ENCODE data around the gene ADAMTS17. TPM values are rescaled to one million over a fixed set of nuclear protein-coding genes. Genes with fewer than 3 reads are reported as not detected.

The ADAMTS17 gene
- total RNA-seq, 1 experiment from 2014 or later: 4.2 TPM

GRCh38 chr15:99956022-99956775 lies 385.6 kb downstream of the ADAMTS17 start:
- TF ChIP-seq EZH2phosphoT487 (IDR thresholded peaks at IDR 0.05; ENCODE audit: borderline replicate concordance) (no peak), REST (IDR thresholded peaks at IDR 0.05; ENCODE audit: low read depth) (no peak), ZFX (IDR thresholded peaks at IDR 0.05) (no peak), SRF (IDR thresholded peaks at IDR 0.05; ENCODE audit: low read depth) (no peak), ZNF274 (IDR thresholded peaks at IDR 0.05; ENCODE audit: low read depth, low read length) (no peak), RAD21 (IDR thresholded peaks at IDR 0.05; ENCODE audit: low read depth) (no peak), SP1 (IDR thresholded peaks at IDR 0.05; ENCODE audit: low read depth) (no peak), ATF3 (IDR thresholded peaks at IDR 0.05) (no peak), FOSL1 (IDR thresholded peaks at IDR 0.05; ENCODE audit: low read depth) (no peak), JUND (IDR thresholded peaks at IDR 0.05) (no peak), ELF1 (IDR thresholded peaks at IDR 0.05; ENCODE audit: borderline replicate concordance, low read depth) (no peak), CEBPB (IDR thresholded peaks at IDR 0.05; ENCODE audit: low read depth) (no peak), CTCF (IDR thresholded peaks at IDR 0.05 in 2 of 3, conservative IDR thresholded peaks at IDR 0.05 in 1 of 3; ENCODE audit: borderline replicate concordance in 1 of 3, insufficient read depth in 1 of 3, low read depth in 2 of 3, low read length in 2 of 3) (no peak), EZH2 (IDR thresholded peaks at IDR 0.05) (no peak), SIN3A (IDR thresholded peaks at IDR 0.05; ENCODE audit: low read depth) (no peak), CBX3 (IDR thresholded peaks at IDR 0.05; ENCODE audit: low read depth) (no peak)
- no peaks in the 10 kb centered on the region for H3K79me2 ChIP-seq (ENCODE audit: insufficient read depth, low read length)
- H2AFZ ChIP-seq (ENCODE audit: low read depth, low read length, poor library complexity, severe bottlenecking): no peak overlapping the region
- no TSS peak for BruUV-seq (replicated peaks)
- no peaks in the 10 kb centered on the region for H3K36me3 ChIP-seq (ENCODE audit: control insufficient read depth in 1 of 2, insufficient read depth in 2 of 2, low read length in 2 of 2)
- no peak overlapping the region for H3K4me3 ChIP-seq (replicated peaks in 1 of 2; ENCODE audit: low read depth in 1 of 2, low read length in 2 of 2)
- ChIA-PET POLR2A (no interaction called here), RAD21 (ENCODE audit: low non-redundant PET in 1 of 2, low total read pairs in 2 of 2, uncharacterized antibody in 2 of 2, unreplicated experiment in 2 of 2) (no interaction called here), CTCF (no interaction called here)
- H3K4me1 ChIP-seq (ENCODE audit: control insufficient read depth in 1 of 2, insufficient read depth in 2 of 2, low read length in 2 of 2): no peaks in the 10 kb centered on the region
- H3K9me2 ChIP-seq (ENCODE audit: insufficient read depth): no peaks in the 10 kb centered on the region
- intact Hi-C loops (cut with micrococcal nuclease): no loop called here
- no peaks in the 10 kb centered on the region for H4K20me1 ChIP-seq (ENCODE audit: insufficient read depth)
- H3K9me3 ChIP-seq (ENCODE audit: control insufficient read depth in 1 of 2, insufficient read depth in 1 of 2, low read depth in 1 of 2, low read length in 2 of 2): no peaks in the 10 kb centered on the region
- no peak overlapping the region for H3K4me2 ChIP-seq (ENCODE audit: low read length)
- H3K9ac ChIP-seq (ENCODE audit: low read length): no peak overlapping the region
- H3K27ac ChIP-seq (ENCODE audit: low read depth, low read length): no peak overlapping the region
- H3K27me3 ChIP-seq (ENCODE audit: insufficient read depth, low read length): no peaks in the 10 kb centered on the region
- DNase-seq (ENCODE audit: low read depth, low spot score) (no peak), ATAC-seq (no peak)

All from HCT116 (cell line).